K562 (cell line): ENCODE measurements around the gene ADGRD1. TPM values are rescaled to one million over a fixed set of nuclear protein-coding genes. Genes with fewer than 3 reads are reported as not detected.
A peak's percentile ranks its signal among the peaks of the same experiment; 100 is the strongest.

Source experiments
- ARID4B ChIP-seq: sonication (generic); formaldehyde crosslinking; IDR thresholded peaks from 2 replicates; pipeline ENCODE4 v1.8.0; 2022; ENCODE audit warnings: mild to moderate bottlenecking, missing genetic modification reagents
- BDP1 ChIP-seq: IDR thresholded peaks from 3 replicates; pipeline ENCODE4 v1.6.1; 2011; ENCODE audit not compliant: insufficient read length, insufficient read depth
- CAMTA2 ChIP-seq: fragments of 250-450 bp; sonication (Bioruptor Pico); conservative IDR thresholded peaks from 2 replicates; pipeline ENCODE4 v1.5.1; 2022
- CCAR2 ChIP-seq: fragments of 200-400 bp; formaldehyde crosslinking; IDR thresholded peaks from 2 replicates; pipeline ENCODE4 v1.6.1; 2017; ENCODE audit warnings: mild to moderate bottlenecking, low read depth, low read length
- EZH2 ChIP-seq: IDR thresholded peaks from 2 replicates; pipeline ENCODE4 v1.6.1; 2012; ENCODE audit warnings: low read depth, mild to moderate bottlenecking, inconsistent platforms, low read length, borderline replicate concordance
- FOXK1 ChIP-seq: sonication (generic); formaldehyde crosslinking; IDR thresholded peaks from 2 replicates; pipeline ENCODE4 v1.8.0; 2022; ENCODE audit warnings: missing genetic modification reagents, mild to moderate bottlenecking, borderline replicate concordance
- HBP1 ChIP-seq: fragments of 450-650 bp; formaldehyde crosslinking; IDR thresholded peaks from 2 replicates; pipeline ENCODE4 v1.4.0; 2022; ENCODE audit warnings: missing genetic modification characterization
- HMG20B ChIP-seq: fragments of 250-450 bp; sonication (Bioruptor Pico); IDR thresholded peaks from 2 replicates; pipeline ENCODE4 v1.5.0; 2021; ENCODE audit warnings: mild to moderate bottlenecking
- HNRNPL ChIP-seq: fragments of 200-400 bp; formaldehyde crosslinking; IDR thresholded peaks from 2 replicates; pipeline ENCODE4 v1.6.1; 2017; ENCODE audit warnings: low read depth, mild to moderate bottlenecking, low read length
- MYBL2 ChIP-seq, 2 experiments: fragments of 450-650 bp in 1 of 2; sonication (generic) in 1 of 2; formaldehyde crosslinking in 1 of 2; IDR thresholded peaks; 2 replicates each; pipeline versions ENCODE4 v1.6.1 to v1.8.1; 2017 to 2022; ENCODE audit warnings: borderline replicate concordance in 1 of 2, inconsistent platforms in 1 of 2, low read depth in 1 of 2, mild to moderate bottlenecking in 1 of 2, missing genetic modification reagents in 1 of 2, moderate library complexity in 1 of 2
- NFXL1 ChIP-seq: fragments of 450-650 bp; formaldehyde crosslinking; IDR thresholded peaks from 2 replicates; pipeline ENCODE4 v1.4.0; 2021; ENCODE audit warnings: mild to moderate bottlenecking
- OTX1 ChIP-seq: fragments of 450-650 bp; formaldehyde crosslinking; IDR thresholded peaks from 2 replicates; pipeline ENCODE4 v1.4.0; 2022; ENCODE audit warnings: mild to moderate bottlenecking
- PURB ChIP-seq: sonication (generic); formaldehyde crosslinking; IDR thresholded peaks from 2 replicates; pipeline ENCODE4 v1.9.0; 2021; ENCODE audit warnings: low read depth, mild to moderate bottlenecking, missing genetic modification reagents
- SRSF7 ChIP-seq: fragments of 200-400 bp; formaldehyde crosslinking; optimal IDR thresholded peaks from 2 replicates; pipeline ENCODE3; 2017; ENCODE audit warnings: mild to moderate bottlenecking, low read depth, low read length
- ZFP36 ChIP-seq: fragments of 150-350 bp; IDR thresholded peaks from 2 replicates; pipeline ENCODE4 v1.6.1; 2018; ENCODE audit warnings: low read length, low read depth; ENCODE audit not compliant: partially characterized antibody
- ZNF282 ChIP-seq: sonication (generic); formaldehyde crosslinking; IDR thresholded peaks from 2 replicates; pipeline ENCODE4 v1.8.1; 2023; ENCODE audit warnings: missing genetic modification reagents
- ZSCAN32 ChIP-seq: fragments of 450-650 bp; formaldehyde crosslinking; IDR thresholded peaks from 2 replicates; pipeline ENCODE4 v1.4.0; 2020; ENCODE audit warnings: mild to moderate bottlenecking, moderate library complexity
- polyA plus RNA-seq, 8 experiments: library from polyadenylated mRNA; depleted of rRNA in 4 of 8; stranded (reverse) in 5 of 8; unstranded in 3 of 8; fragments of >200 nt; fragmentation: Nextera tagmentation in 2 of 8; fragmentation: Illumina TruSeq in 1 of 8; extraction: Ambion mirVana in 2 of 8; extraction: Trizol in 1 of 8; gene quantifications; 2 replicates each; pipeline versions ENCODE4 v1.2.1 to v1.2.3, GENCODE V29; 2011 to 2014; ENCODE audit warnings: inconsistent platforms in 1 of 8, missing spikeins in 1 of 8
- total RNA-seq, 7 experiments: library from RNA; depleted of rRNA in 6 of 7; stranded (reverse); fragments of >200 nt in 6 of 7; fragmentation: Illumina TruSeq in 2 of 7; extraction: Trizol in 2 of 7; gene quantifications; 2 replicates each; pipeline versions ENCODE4 v1.2.1 to v1.2.3, GENCODE V29; 2011 to 2021; ENCODE audit warnings: low replicate concordance in 1 of 7
- TF ChIP-seq, protein P1 (sequence below): fragments of 450-650 bp; IDR thresholded peaks from 2 replicates; pipeline ENCODE4 v1.6.1; 2016; ENCODE audit warnings: missing biosample characterization, missing genetic modification characterization
- TF ChIP-seq, protein P2 (sequence below): fragments of 250-450 bp; sonication (Bioruptor Pico); IDR thresholded peaks from 2 replicates; pipeline ENCODE4 v1.4.0; 2020; ENCODE audit warnings: borderline replicate concordance

The ADGRD1 gene
- total and polyA plus RNA-seq, 9 of the 15 experiments (the other 6 are each of a cell fraction or from before 2014, with no cell fraction given) = 1.7 to 11.7 (median 3.3) TPM

GRCh38 chr12:130984183-130985058 is 30.7 kb downstream of the ADGRD1 start (continued):
- TF ChIP-seq, protein P1, sequence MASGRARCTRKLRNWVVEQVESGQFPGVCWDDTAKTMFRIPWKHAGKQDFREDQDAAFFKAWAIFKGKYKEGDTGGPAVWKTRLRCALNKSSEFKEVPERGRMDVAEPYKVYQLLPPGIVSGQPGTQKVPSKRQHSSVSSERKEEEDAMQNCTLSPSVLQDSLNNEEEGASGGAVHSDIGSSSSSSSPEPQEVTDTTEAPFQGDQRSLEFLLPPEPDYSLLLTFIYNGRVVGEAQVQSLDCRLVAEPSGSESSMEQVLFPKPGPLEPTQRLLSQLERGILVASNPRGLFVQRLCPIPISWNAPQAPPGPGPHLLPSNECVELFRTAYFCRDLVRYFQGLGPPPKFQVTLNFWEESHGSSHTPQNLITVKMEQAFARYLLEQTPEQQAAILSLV (tag) = no peak
- no peak for TF ChIP-seq CAMTA2 (CRISPR knock-in tag)
- TF ChIP-seq SRSF7 = no peak
- TF ChIP-seq ARID4B (CRISPR knock-in tag) = no peak
- TF ChIP-seq HBP1 (CRISPR knock-in tag) = 0 out of 2 replicates have a peak, but pooled peaks have one; percentile 39
- TF ChIP-seq MYBL2 (IDR thresholded peaks at IDR 0.05; ENCODE audit: low read depth) = no peak
- no peak for TF ChIP-seq MYBL2 (CRISPR knock-in tag; IDR thresholded peaks at IDR 0.05; ENCODE audit: borderline replicate concordance)
- TF ChIP-seq OTX1 (CRISPR knock-in tag) = peak; percentile 63; the same call in 1 of the 2 replicates
- TF ChIP-seq, protein P2, sequence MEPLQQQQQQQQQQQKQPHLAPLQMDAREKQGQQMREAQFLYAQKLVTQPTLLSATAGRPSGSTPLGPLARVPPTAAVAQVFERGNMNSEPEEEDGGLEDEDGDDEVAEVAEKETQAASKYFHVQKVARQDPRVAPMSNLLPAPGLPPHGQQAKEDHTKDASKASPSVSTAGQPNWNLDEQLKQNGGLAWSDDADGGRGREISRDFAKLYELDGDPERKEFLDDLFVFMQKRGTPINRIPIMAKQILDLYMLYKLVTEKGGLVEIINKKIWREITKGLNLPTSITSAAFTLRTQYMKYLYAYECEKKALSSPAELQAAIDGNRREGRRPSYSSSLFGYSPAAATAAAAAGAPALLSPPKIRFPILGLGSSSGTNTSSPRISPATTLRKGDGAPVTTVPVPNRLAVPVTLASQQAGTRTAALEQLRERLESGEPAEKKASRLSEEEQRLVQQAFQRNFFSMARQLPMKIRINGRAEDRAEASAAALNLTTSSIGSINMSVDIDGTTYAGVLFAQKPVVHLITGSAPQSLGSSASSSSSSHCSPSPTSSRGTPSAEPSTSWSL (CRISPR knock-in tag) = no peak
- TF ChIP-seq PURB (CRISPR knock-in tag) = no peak
- no peak for TF ChIP-seq HMG20B (CRISPR knock-in tag)
- no peak for TF ChIP-seq EZH2
- TF ChIP-seq ZNF282 (CRISPR knock-in tag) = no peak
- TF ChIP-seq HNRNPL = no peak
- no peak for TF ChIP-seq CCAR2
- no peak for TF ChIP-seq FOXK1 (CRISPR knock-in tag)
- no peak for TF ChIP-seq BDP1
- TF ChIP-seq NFXL1 = no peak
- TF ChIP-seq ZFP36 = no peak
- no peak for TF ChIP-seq ZSCAN32 (CRISPR knock-in tag)
